Astrocyte (in vitro differentiated cells and primary cell): ENCODE results near the gene SLIT3.

Experiments
- EZH2 ChIP-seq: IDR thresholded peaks from 2 replicates; pipeline ENCODE4 v1.6.1; 2012; ENCODE audit warnings: mild to moderate bottlenecking, low read length, inconsistent platforms; ENCODE audit not compliant: insufficient read depth
- TF ChIP-seq, protein P1 (sequence below): IDR thresholded peaks from 2 replicates; pipeline ENCODE4 v1.5.1; 2011; ENCODE audit warnings: low read depth, mild to moderate bottlenecking, inconsistent platforms, low read length, moderate library complexity; ENCODE audit not compliant: insufficient read depth

DNA sequence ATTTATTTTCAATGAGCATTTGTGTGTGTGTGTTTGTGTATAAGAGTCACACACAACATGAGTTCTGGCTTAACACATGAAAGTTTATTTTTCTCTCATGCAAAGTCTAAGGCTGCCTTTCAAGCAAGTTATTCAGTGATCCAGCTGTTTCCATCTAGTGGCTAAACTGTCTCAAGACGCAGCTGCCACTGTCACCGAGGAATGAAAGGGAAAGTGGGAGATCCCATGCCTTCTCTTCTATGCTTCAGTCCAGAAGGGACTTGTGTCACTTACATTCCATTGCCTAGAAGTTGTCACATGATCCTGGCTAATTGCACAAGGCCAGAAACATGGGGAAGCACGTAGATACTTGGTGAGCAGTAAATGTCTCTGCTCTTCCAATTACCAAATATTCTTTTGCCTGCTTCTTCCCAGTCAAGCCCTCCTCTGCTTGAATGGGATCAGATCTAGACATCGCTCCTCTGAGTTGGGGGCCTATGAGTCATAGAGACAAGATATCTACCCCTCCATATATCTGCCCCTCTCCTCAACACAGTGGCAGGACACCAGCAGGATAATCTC, 30.4 kb upstream of the SLIT3 start:
- TF ChIP-seq, protein P1, sequence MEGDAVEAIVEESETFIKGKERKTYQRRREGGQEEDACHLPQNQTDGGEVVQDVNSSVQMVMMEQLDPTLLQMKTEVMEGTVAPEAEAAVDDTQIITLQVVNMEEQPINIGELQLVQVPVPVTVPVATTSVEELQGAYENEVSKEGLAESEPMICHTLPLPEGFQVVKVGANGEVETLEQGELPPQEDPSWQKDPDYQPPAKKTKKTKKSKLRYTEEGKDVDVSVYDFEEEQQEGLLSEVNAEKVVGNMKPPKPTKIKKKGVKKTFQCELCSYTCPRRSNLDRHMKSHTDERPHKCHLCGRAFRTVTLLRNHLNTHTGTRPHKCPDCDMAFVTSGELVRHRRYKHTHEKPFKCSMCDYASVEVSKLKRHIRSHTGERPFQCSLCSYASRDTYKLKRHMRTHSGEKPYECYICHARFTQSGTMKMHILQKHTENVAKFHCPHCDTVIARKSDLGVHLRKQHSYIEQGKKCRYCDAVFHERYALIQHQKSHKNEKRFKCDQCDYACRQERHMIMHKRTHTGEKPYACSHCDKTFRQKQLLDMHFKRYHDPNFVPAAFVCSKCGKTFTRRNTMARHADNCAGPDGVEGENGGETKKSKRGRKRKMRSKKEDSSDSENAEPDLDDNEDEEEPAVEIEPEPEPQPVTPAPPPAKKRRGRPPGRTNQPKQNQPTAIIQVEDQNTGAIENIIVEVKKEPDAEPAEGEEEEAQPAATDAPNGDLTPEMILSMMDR: no peak
- TF ChIP-seq EZH2: no peak
